Lung microvascular endothelial cell (primary cell): Measurements from ENCODE around the gene ST6GALNAC6. TPM values are rescaled to one million over a fixed set of nuclear protein-coding genes. Genes with fewer than 3 reads are reported as not detected.

Source experiments
- DNase-seq, 2 donors: peaks; one replicate each; pipeline versions ENCODE4 v3.0.0 to v3.0.0-alpha.2; 2010; ENCODE audit warnings: low read depth in 2 of 2
- total RNA-seq: library from RNA; depleted of rRNA; stranded (reverse); fragments of >200 nt; gene quantifications from 2 replicates; pipeline ENCODE4 v1.2.1, GENCODE V29; 2014

The ST6GALNAC6 gene
- total RNA-seq, 1 donor from 2014 or later = 30.0 TPM

DNA sequence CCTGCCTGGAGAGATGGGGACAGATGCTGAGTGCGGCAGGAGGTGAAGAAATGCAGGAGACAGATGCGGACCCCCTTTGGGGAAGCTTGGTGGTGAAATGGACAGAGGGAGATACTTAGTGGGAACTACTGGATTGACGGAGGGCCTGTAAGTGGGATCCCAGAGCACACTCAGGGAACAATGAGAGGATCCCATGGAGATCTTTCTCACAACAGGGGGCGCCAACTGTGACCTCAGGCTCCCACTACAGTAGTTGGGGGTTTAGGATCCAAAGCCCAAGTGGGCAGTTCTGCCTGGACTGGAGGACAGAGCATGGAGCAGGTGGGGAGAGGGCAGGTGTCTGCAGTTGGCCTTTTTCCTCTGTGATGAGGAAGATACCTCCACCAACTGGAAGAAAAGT, 34.8 kb upstream of the ST6GALNAC6 start:
- DNase-seq = no peak

DNA sequence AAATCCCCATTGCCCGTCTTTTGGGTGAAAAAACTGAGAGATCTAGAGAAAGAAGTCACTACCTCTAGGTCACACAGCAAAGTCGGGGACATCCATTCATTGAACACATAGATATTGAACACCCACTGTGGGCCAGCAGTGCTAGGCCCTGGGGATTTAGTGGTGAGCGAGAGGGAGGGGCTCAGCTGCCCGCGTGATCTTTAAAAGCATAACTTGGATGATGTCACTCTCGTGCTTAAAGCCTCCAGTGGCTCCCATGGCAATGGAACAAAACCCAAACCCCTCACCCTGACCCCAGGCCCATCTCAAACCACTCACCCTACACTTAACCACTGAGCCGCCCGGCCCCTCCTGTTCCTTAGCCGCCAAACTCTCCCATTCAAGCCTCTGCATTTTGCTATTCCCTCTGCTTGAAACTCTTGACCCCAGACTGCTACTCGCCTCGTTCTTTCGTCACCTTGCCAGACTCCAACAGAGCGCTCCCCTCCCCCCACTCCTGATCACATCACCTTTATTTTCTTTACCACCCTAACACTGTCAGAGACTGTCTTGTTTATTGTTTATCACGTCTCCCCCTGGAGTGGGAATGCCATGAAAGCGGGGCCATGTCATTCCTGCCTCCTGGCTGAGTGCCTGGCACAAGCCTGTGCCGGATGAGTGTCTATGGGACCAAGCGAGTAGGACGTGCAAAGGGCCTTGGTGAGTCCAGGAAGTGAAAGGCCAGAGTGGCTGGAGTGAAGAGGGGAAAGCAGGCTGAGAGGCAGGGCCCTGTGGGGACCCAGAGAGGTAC, 31.9 kb upstream of the ST6GALNAC6 start:
- DNase-seq = peak; percentile 56 to 73

DNA sequence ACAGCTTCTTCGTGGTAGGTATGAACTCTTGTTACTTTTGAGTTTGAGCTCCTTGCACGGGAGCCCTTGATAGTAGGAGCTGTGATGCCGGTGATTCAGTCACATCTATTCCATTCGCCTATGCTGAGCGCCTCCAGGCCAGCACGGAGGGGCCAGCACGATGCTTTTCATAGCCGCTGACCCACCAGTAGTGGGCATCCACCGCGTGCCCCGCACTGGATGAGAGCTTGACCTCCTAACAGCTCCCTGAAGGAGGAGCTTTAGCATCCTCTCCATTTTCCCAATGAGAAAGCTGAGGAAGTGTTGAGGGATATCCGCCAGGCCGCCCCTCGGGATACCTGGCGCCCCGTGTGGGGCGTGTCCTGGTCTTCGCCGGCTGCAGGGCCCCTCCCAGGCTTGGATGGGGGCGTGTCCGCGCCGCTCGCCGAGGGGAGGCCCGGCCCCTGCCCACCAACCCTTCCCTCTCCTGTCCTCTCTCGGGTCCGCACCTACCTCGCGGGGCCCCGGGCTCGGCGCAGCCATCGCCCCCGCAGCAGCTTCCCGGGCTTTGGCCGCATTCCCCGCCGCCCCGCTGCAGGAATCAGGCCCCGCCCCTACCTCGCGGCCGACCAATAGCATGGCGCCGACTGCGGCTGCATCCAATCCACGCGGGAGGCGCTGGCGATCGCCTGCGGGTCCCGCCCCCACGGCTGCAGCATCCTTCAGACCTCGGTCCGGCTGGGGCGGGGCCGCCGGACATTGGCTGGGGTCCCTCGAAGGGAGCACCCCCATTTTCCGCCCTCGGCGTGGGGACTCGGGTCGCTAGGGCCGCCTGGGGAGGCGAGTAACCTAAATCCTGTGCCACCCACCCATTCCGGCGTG, 31.1 kb upstream of the ST6GALNAC6 start, which contains the start of gene PIP5KL1:
Gene PIP5KL1, minus strand, starts transcription at position 547 of the 861 bp plus-strand sequence. Its CDS starts 25 bp downstream, at position 522.
- peak; percentile 84 to 86 for DNase-seq

DNA sequence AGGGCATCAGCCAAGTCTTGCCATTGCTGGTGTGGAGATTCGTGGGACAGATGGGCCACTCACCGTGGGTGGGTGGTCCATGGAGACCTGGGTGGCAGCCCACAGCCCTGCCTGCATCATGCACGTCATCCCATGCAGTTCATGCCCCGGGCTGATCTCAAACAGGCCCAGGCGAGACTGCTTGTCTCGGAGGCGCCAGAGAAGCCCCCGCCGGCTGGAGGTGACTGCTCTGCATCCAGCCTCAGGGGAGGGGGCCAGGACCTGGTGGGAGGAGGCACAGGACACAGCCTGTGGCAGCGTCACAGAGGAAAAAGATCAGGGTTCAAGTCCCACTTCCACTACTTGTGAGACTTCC, 30.2 kb upstream of the ST6GALNAC6 start:
- no peak for DNase-seq

DNA sequence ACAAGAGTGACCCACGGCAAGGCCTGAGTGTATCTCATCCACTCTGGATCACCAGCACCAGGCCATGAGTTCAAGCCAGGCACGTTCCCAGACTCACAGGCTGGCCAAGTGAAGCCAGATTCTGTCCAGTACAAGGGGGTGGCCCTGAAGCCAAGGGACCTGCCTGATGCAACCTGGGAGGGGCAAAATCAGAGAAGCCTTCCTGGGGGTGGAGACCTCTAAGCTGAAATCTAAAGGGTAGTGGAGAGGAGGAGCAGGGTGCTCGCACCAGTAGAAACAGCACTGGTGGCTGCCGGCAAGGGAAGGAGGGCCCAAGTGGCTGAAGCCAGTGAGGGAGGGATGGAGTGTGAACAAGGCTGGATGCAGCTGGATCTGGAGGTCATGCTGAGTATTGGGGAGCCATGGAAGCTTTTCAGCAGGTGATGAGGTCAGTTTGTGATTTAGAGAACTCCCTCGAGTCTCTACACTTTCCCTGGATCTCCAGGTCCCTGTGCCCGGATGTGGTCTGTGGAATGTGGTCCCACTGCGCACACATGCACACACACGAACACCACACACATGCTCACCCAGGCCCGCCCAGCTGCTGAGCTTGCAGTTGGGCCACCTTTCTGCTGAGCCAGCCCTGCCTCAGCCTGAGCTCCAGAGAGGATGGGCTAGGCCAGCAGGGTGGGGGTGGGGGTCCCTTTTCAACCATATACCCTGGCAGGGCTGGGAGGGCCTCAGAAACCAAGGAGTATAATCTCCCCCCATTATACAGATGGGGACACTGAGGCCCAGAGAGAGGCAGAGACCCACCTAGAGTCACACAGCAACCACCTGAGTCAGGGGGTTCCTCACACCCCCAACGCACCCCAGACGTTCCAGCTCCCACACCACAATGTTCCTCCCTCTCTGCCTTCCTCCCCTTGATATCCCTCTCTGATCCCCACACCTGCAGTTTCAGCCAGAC, 29.5 kb upstream of the ST6GALNAC6 start:
- no peak for DNase-seq

DNA sequence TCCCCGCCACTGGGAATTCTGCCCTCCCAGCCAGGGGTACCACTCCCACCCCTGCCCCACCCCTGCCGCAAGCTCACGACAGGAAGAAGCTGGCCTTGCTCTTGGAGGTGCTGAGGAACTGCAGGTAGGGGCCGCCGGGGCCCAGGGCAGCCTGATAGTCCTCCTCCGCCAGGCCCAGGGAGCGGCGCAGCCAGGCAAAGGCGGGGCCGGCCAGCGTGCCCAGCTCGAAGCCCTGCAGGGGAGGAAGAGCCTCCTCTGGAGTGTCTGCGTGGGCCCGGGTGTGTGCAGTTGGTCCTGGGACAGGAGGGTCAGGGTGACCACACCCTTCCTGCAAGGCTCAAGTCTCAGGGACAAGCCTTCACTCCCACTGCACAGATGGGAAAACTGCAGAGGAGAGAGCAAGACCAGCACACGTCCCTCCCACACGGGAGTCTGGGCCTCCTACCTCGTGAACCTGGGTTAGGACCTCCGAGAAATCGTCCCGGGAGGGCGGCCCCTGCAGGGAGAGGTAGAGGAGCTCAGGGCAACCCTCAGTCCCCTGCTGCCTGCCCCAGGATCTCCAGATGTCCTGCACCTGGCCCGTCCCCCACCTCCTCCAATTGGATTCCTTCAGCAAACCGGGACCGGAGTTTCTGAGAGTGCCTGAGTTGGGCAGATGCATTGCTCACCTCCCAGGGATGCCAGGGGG, 28.7 kb upstream of the ST6GALNAC6 start:
- no peak for DNase-seq

DNA sequence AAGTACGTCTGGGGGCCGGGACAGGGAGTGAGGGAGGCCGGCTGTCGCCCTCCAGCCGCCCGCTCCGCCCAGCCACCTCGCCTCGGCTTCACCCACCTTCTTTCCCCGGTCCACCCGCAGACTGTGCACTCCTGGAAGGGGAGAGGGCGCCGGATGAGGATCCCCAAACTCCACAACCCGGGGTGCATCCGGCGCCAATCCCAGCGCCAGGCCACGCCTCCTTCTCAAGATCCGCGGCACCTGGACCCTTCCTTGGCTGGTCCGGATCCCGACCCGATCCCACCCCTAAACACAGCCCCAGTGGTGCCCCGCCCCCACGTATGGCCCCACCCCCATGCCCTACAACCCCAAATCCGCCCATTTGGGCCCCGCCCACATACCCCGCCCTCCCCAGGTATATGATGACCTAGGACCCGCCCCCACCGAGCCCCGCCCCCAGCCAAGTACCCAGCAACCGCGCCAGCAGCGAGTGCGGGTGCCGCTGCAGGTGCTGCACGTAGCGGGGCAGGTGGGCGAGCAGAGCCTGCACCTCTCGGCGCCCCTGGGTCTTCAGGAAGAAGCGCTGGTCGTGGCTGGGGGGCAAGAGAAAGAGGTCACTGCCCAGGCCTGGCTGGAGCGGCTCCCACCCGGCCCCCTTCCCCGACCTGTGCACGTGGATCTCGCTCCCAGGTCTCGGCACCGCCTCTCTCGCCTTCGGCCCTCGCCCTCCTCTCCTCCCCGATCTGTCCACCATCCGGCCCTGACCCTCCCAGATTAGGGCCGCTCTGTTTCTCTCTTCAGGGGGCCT, 28.0 kb upstream of the ST6GALNAC6 start:
- DNase-seq = no peak

DNA sequence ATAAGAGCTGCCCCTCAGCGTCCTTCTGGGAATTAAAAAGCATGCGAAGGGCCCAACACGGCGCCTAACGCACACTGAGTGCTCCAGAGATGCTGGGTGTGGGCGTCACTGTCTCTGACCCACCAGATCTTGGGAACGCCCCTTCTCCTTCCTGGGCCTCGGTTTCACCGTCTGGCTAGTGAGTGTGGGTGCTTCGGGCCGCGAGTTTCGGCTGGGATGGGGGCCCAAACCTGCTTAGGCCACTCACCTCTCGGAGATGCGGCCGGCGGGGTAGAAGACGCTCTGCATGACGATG, 27.4 kb upstream of the ST6GALNAC6 start:
- DNase-seq = no peak

DNA sequence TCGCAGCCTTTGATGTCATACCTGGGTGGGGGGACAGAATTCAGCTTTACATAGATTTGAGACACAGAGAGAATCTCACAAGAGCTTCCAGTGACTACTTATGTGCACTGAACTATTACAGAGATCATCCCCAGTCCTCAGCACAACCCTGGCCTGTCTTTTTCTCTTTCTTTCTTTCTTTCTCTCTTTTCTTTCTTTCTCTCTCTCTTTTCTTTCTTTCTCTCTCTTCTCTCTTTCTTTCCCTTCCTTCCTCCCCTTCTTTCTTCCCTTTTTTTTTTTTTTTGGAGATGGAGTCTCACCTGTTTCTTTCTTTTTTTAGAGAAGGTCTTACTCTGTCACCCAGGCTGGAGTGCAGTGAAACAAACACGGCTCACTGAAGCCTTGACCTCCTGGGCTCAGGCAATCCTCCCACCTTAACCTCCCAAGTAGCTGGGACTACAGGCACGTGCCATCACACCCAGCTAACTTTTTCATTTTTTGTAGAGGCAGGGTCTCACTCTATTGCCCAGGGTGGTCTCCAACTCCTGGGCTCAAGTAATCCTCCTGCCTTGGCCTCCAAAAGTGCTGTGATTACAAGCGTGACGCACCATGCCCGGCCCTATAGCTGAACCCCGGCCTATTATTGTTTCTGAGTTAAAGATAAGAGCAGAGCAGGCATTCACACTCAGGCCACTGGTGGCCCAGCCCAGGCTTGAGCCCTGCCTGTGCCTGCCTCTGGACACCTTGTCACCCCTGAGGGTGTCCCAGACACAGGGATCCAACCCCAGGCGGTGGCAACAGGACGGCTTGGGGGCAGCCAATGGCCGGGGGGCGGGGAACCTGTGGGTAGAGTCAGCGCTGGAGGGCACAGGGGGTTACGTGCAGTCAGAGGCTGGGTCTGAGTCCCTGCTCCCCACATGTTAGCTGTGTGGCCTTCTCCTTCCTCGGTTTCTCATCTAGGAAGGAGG, 26.8 kb upstream of the ST6GALNAC6 start:
- no peak for DNase-seq

DNA sequence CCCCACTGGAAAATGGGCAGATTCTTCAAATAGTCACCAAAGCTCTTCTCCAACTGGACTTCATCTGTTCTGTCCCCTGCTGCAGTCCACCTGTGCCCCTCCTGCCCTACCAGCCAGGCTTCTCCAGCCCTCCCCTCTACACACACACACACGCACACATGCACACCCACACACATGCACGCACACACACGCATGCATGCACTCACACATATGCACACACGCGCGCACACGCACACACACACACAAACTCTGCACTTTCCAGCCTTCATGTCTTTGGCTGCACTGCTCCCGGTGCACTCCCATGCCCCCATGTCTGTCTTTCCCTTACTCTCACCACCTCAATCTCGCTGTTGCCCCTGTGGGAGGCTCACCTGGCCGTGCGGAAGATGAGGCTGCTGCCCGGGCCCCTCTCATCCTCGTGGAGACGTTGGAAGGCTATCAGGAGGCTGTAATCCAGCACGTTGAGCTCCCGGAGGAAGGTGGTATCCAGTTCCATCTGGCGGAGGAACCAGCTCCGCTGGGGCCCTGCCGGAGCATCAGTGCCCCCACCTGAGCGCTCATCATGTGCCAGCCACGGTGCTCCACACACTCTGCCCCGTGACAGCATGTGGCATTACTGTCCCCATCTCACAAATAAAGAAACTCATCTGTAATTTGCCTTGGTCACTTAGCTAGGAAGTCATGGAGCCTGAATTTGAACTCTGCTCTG, 25.5 kb upstream of the ST6GALNAC6 start:
- no peak for DNase-seq

DNA sequence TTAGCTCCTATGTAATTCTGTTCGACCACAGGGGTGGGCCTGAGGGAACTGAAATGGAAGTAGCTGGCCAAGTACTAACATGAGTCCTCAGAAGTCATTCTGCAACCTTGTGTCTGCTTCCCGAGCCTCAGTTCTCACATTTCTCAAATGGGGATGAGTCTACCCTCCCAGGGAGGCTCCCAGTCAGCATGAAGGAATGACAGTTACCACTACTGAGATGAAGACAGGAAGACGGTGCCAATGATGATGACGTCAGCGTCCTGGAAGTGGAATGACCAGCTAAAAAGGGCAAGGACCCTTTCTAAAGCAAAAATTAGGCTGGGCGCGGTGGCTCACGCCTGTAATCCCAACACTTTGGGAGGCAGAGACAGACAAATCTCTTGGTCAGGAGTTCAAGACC, 24.4 kb upstream of the ST6GALNAC6 start:
- peak in 1 of 2 donors; percentile 59 for DNase-seq

DNA sequence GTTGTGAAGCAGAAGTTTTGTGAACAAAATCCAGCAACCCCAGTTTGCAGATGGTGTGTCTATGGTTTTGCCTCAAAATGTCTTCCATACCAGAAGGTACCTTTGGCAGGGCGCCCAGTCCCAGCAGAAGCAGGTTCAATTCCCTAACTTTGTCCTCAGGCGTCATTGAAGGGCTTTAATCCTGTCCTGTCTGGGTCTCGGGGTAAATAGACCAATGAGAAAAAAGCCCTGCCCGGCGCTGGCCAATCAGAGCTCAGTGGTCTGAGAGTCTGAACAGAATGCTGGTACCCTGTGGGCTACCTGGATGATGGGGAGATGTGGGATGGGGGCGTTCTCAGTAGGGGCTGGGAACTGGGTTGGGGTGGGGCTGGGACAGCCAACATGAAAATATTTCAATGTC, 23.6 kb upstream of the ST6GALNAC6 start:
- DNase-seq = no peak

DNA sequence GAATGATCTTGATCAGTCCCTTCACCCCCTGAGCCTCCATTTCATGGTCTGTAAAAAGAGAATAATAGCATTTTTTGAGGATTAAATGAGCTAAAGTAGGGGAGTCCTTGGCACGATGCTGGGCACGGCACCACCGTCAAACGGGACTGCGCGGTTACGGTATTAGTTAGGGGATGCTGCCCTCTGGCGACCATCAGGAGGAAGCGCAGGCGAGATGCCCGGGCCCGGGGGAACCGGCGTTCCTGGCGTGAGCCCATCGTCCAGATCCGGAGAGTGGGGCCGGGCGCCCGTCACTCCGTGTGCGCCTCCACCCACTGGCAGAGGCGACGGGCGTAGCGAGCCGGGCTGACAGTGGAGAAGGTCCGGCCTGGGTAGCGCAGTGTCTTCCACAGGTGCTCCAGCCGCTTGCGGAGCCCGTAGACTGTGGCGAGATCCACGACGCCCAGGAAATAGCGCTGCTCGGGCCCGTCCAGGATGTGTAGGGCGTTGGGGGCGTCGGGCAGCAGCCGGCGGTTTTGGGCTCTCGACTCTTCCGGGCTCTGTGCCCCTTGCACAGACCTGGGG, 22.2 kb upstream of the ST6GALNAC6 start:
- DNase-seq = peak; percentile 60 to 72

DNA sequence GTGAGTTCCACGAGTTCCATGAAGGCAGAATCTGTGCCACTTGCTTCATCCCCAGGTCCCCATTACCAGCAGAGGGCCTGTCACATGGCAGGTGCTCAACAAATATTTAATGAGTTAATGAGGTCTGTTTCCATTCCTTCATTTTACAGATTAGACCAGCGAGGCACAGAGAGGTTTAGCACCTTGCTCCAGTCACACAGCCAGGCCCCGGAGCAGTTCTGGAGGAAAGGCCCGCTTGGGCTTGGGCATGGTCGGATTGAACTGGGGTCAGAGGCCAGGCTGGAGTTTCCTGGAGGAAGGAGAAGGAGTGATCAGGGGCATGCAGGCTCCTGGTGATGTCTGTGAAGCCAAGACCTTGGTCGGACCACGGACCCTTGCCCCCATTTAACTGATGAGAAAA, 21.4 kb upstream of the ST6GALNAC6 start:
- no peak for DNase-seq

DNA sequence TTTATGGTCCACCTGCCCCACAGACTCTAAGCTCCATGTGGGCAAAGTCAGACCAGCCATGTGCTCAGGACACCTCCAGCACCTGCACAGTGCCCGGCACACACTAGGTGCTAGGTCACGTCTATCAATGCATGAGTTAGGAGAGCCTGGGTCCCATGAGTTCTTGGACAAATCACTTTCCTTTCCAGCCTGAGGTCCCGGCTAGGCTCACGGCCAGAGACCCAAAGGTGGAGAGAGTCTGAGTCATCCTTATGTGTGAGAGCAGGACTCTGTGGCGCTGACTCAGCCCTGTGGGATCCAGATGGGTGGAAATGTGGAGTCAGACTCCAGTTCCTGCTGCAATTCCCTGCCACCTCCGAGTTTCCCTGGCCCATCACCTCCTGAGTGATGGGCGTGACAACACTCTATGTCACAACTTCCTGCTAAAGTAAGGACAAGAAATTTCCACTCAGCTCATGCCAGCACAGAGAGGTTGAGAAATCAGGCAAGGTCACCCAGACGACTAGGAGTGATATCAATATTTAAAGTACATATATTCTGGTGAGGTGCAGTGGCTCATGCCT, 19.9 kb upstream of the ST6GALNAC6 start:
- peak; percentile 98 to 100 for DNase-seq

DNA sequence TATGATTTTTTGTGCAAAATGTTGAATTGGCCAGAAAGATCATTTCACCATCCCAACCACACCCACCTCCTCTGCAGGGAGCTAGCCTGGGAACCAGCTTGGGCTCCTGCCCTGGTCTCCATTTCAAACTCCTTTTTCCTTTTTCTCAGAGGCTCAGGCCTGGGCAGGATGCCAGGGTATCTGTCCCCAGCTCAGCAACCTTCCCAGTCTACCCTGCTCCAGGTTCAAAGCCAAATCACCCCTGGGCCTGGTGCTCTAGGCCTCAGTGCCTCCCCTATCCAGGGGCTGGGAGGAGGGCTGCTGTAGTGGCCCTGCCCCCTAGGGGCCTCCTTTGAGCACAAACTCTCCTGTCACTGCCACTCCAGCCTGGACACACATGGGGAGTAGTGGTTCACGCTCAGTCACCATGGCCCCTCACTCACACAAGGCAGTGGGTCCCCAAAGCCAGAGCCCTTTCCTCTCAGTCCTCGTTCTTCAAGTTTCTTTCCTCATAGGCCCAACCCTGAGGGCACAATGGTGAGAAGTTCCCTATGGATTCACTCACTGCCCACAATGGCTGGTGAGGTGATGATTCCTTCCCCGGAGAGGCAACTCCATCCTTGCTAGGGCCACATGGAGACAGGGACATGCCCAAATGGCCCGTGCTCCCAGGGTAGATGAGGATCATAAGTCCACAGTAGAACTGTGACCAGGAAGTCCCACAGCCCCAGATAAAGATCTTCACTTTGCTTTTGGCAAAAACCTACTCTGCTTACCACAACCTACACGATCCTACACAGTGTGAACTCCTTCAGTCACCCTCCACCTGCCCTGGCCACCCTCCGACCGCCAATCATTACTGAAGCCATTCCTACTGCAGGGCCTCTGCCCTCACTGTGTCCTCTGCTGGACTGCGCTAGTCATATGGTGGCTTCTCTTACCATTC, 19.0 kb upstream of the ST6GALNAC6 start:
- DNase-seq = peak; percentile 41 to 43

DNA sequence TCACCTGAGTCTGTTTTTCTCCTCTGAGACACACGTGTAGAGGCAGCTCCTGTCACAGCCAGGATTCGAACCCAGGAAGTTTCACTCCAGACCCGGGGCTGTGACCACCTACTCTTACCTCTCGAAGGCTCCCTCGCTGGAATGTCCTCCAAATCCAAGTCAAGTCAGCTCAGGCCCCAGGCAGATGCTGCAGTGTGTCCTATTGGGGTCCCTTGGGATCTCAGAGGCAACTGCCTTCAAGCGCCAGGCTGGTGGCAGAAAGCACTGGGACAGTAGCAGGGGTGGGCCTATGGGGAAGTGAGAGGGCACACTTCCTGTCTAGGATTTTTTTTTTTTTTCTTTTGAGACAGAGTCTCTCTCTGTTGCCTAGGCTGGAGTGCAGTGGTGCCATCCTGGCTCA, 18.2 kb upstream of the ST6GALNAC6 start:
- DNase-seq = no peak
